HUDEP-2 (cell line): Measurements from ENCODE around the gene YTHDF2.

Experiments
- DNase-seq, 76 experiments: peaks; one replicate each; lab custom pipeline; 2025; ENCODE audit not compliant: unreplicated experiment in 76 of 76; lab: John Stamatoyannopoulos, UW

Gene YTHDF2

GRCh38 chr1:28796352-28797211 lies 59.8 kb downstream of the YTHDF2 start:
- no peak for DNase-seq

- no peak for DNase-seq
Observed at GRCh38 chr1:28800324-28800723, 63.6 kb downstream of the YTHDF2 start.

- no peak for DNase-seq
Observed at GRCh38 chr1:28801461-28801860, 64.7 kb downstream of the YTHDF2 start.

- DNase-seq, result no peak
Observed at GRCh38 chr1:28803051-28803450, 66.3 kb downstream of the YTHDF2 start.

GRCh38 chr1:28803662-28804061 lies 66.9 kb downstream of the YTHDF2 start:
- DNase-seq, result no peak

- no peak for DNase-seq
Observed at GRCh38 chr1:28804071-28804470, 67.3 kb downstream of the YTHDF2 start.

GRCh38 chr1:28807046-28807445 lies 70.3 kb downstream of the YTHDF2 start:
- no peak for DNase-seq

- DNase-seq, result no peak
Observed at GRCh38 chr1:28807986-28808385, 71.2 kb downstream of the YTHDF2 start.

GRCh38 chr1:28811369-28811765 lies 74.6 kb downstream of the YTHDF2 start:
- DNase-seq, result no peak

- DNase-seq, result no peak
Observed at GRCh38 chr1:28811766-28812668, 75.3 kb downstream of the YTHDF2 start, which contains the start of gene OPRD1. OPRD1 (plus strand) TSS chr1:28812170; CDS start chr1:28812384, 214 bp downstream.

GRCh38 chr1:28812669-28813468 lies 76.1 kb downstream of the YTHDF2 start:
- DNase-seq, result no peak

GRCh38 chr1:28813931-28814465 lies 77.3 kb downstream of the YTHDF2 start:
- no peak for DNase-seq

GRCh38 chr1:28815533-28816185 lies 78.9 kb downstream of the YTHDF2 start:
- DNase-seq, result peak in 1 of 76 experiments; percentile 0

GRCh38 chr1:28817133-28817532 lies 80.4 kb downstream of the YTHDF2 start:
- DNase-seq, result no peak

GRCh38 chr1:28819020-28819419 lies 82.3 kb downstream of the YTHDF2 start:
- no peak for DNase-seq
